ENCODE results near the gene C3orf52.

GRCh38 chr3:112089956-112090886 lies 4.0 kb downstream of the C3orf52 start:
- TF ChIP-seq CTCF (IDR thresholded peaks at IDR 0.05) (no peak), POLR2AphosphoS5 (IDR thresholded peaks at IDR 0.05) (no peak)
